PC-3 (cell line): Measurements from ENCODE around the gene CCSER1. TPM values are rescaled to one million over a fixed set of nuclear protein-coding genes. Genes with fewer than 3 reads are reported as not detected.

Experiments used
- ATAC-seq: fragments of 200-7000 bp; cut with Tn5 transposase; 2 replicates; pipeline ENCODE4 v1.9.1; 2020; ENCODE audit warnings: mild to moderate bottlenecking, moderate library complexity
- BruUV-seq: library from RNA; stranded (reverse); fragments of 400-500 nt; replicated peaks from 2 replicates; lab custom pipeline; 2021; lab: Mats Ljungman, UMichigan
- CTCF ChIA-PET: fragments of 300-600 bp; sonication (Branson Sonifier 250); formaldehyde crosslinking; loops from one replicate; lab custom pipeline; 2022; ENCODE audit warnings: antibody characterized with exemption; lab: Charles Lee
- POLR2A ChIA-PET: fragments of 300-600 bp; sonication (Branson Sonifier 250); formaldehyde crosslinking; loops from one replicate; lab custom pipeline; 2022; ENCODE audit warnings: antibody characterized with exemption; ENCODE audit not compliant: unreplicated experiment; lab: Charles Lee
- DNase-seq: peaks from one replicate; pipeline ENCODE4 v3.0.0-alpha.2; 2015
- H2AFZ ChIP-seq: fragments of 300-600 bp; sonication (generic); 2 replicates; pipeline ENCODE4 v1.6.0; 2016; ENCODE audit warnings: antibody characterized with exemption, low read length
- H3F3A ChIP-seq: fragments of 300-600 bp; sonication (generic); one replicate; pipeline ENCODE4 v1.6.0; 2017; ENCODE audit warnings: antibody characterized with exemption, low read length, control low read depth, mild to moderate bottlenecking; ENCODE audit not compliant: unreplicated experiment
- H3K27ac ChIP-seq: fragments of 300-600 bp; sonication (generic); 2 replicates; pipeline ENCODE4 v1.5.1; 2016; ENCODE audit warnings: mild to moderate bottlenecking, low read length
- H3K27me3 ChIP-seq: fragments of 300-600 bp; sonication (generic); 2 replicates; pipeline ENCODE4 v1.6.1; 2016; ENCODE audit warnings: low read length, mixed read lengths
- H3K36me3 ChIP-seq: fragments of 300-600 bp; sonication (generic); 2 replicates; pipeline ENCODE4 v1.6.1; 2016; ENCODE audit warnings: low read depth, mixed run types, low read length, mixed read lengths
- H3K4me1 ChIP-seq: fragments of 300-600 bp; sonication (generic); 2 replicates; pipeline ENCODE4 v1.5.1; 2016; ENCODE audit warnings: low read length; ENCODE audit not compliant: insufficient read depth
- H3K4me2 ChIP-seq: fragments of 300-600 bp; sonication (generic); 2 replicates; pipeline ENCODE4 v1.6.0; 2016; ENCODE audit warnings: low read length
- H3K4me3 ChIP-seq: fragments of 300-600 bp; sonication (generic); 2 replicates; pipeline ENCODE4 v1.5.1; 2016; ENCODE audit warnings: mild to moderate bottlenecking, low read length, mixed read lengths
- H3K79me2 ChIP-seq: fragments of 300-600 bp; sonication (generic); 2 replicates; pipeline ENCODE4 v1.6.1; 2017; ENCODE audit warnings: low read length, mixed read lengths
- H3K9ac ChIP-seq: fragments of 300-600 bp; sonication (generic); 2 replicates; pipeline ENCODE4 v1.6.0; 2016; ENCODE audit warnings: mild to moderate bottlenecking, low read length
- H3K9me2 ChIP-seq: fragments of 300-600 bp; sonication (generic); replicated peaks from 2 replicates; pipeline ENCODE4 v1.6.1; 2016; ENCODE audit warnings: mixed run types, low read length, mixed read lengths
- H3K9me3 ChIP-seq: fragments of 300-600 bp; sonication (generic); 2 replicates; pipeline ENCODE4 v1.6.1; 2016; ENCODE audit warnings: low read length, mixed read lengths
- H4K20me1 ChIP-seq: fragments of 300-600 bp; sonication (generic); 2 replicates; pipeline ENCODE4 v1.6.1; 2016; ENCODE audit warnings: low read length, mixed read lengths
- EZH2 ChIP-seq: fragments of 300-600 bp; sonication (generic); IDR thresholded peaks from one replicate; pipeline ENCODE4 v1.6.1; 2017; ENCODE audit warnings: antibody characterized with exemption, mild to moderate bottlenecking, low read length; ENCODE audit not compliant: unreplicated experiment
- EZH2phosphoT487 ChIP-seq: fragments of 300-600 bp; sonication (generic); IDR thresholded peaks from 2 replicates; pipeline ENCODE4 v1.6.1; 2018; ENCODE audit warnings: mild to moderate bottlenecking, antibody characterized with exemption, low read length, borderline replicate concordance
- intact Hi-C: fragments of 100-400 bp; cut with micrococcal nuclease; formaldehyde crosslinking; loops from 2 replicates; pipeline ENCODE4 v1.9.0; 2023
- total RNA-seq: library from RNA; depleted of rRNA; stranded (reverse); fragments of >200 nt; gene quantifications from 2 replicates; pipeline ENCODE4 v1.2.3, GENCODE V29; 2014
- TF ChIP-seq, protein P1 (sequence below): fragments of 300-600 bp; sonication (generic); conservative IDR thresholded peaks from 2 replicates; pipeline ENCODE4 v1.5.1; 2017; ENCODE audit warnings: antibody characterized with exemption, low read depth, mild to moderate bottlenecking, low read length

The CCSER1 gene
- total RNA-seq, 1 experiment from 2014 or later: 6.0 TPM

DNA sequence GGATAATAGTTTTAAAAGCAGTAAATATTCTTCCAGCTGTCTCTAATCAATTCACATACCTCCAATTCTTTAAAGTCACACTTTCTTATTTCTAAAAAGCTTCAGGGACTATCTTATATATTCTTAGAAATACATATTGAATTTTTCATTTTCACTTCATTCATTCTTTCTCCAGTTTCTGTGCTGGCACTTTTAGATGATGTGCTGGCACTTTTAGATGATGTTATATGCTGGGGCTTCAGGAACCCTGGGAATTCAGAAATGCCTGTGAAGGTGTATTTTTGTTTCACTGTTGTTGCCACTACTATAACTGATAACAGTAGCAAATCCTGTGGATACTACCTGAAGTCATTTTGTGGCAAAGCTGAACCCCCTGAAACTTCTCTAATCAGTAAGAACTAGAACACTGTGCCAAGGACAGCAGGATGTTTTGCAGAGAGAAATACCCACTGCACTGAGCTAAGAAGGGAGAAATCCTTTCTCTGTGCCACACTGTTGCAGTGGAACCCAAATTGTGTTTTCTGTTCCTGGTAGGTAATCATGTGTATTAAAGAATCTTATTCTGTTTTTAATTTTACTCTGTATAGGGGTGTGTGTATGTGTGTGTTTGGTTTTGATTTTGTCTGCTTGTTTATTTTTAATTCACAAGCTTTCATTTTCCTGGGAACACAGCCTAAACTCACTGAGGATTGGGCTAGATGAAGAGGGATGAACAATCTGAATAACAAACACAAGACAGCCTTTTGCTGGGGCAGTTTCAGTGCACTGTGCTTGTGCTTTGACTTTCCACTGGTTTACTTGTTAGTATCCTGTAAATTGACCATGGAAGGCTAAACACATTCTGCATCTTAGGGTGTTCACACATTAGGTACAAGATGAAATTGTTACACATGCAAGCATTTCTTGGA is 898.3 kb downstream of the CCSER1 start:
- ChIA-PET CTCF (no interaction called here), POLR2A (no interaction called here)
- no peak overlapping the region for H3K9ac ChIP-seq
- no peak overlapping the region for H3K4me3 ChIP-seq
- H3K27me3 ChIP-seq: no peaks in the 10 kb centered on the region
- no peak for TF ChIP-seq EZH2
- TF ChIP-seq, protein P1, sequence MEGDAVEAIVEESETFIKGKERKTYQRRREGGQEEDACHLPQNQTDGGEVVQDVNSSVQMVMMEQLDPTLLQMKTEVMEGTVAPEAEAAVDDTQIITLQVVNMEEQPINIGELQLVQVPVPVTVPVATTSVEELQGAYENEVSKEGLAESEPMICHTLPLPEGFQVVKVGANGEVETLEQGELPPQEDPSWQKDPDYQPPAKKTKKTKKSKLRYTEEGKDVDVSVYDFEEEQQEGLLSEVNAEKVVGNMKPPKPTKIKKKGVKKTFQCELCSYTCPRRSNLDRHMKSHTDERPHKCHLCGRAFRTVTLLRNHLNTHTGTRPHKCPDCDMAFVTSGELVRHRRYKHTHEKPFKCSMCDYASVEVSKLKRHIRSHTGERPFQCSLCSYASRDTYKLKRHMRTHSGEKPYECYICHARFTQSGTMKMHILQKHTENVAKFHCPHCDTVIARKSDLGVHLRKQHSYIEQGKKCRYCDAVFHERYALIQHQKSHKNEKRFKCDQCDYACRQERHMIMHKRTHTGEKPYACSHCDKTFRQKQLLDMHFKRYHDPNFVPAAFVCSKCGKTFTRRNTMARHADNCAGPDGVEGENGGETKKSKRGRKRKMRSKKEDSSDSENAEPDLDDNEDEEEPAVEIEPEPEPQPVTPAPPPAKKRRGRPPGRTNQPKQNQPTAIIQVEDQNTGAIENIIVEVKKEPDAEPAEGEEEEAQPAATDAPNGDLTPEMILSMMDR: no peak
- no peak for TF ChIP-seq EZH2phosphoT487
- no peaks in the 10 kb centered on the region for H3K9me3 ChIP-seq
- no peaks in the 10 kb centered on the region for H3F3A ChIP-seq
- H2AFZ ChIP-seq: no peak overlapping the region
- H3K4me2 ChIP-seq: no peak overlapping the region
- no peak for ATAC-seq
- H3K79me2 ChIP-seq: no peaks in the 10 kb centered on the region
- no peak overlapping the region for H3K27ac ChIP-seq
- H3K9me2 ChIP-seq: no peaks in the 10 kb centered on the region
- H3K36me3 ChIP-seq: no peaks in the 10 kb centered on the region
- no TSS peak for BruUV-seq
- intact Hi-C loops: no loop called here
- H3K4me1 ChIP-seq: no peaks in the 10 kb centered on the region
- no peak for DNase-seq
- H4K20me1 ChIP-seq: no peaks in the 10 kb centered on the region

- Histone ChIP-seq H4K20me1 (no peaks in the 10 kb centered on the region), H3K9me3 (no peaks in the 10 kb centered on the region), H3K27me3 (no peaks in the 10 kb centered on the region), H3K4me1 (no peaks in the 10 kb centered on the region), H3K4me2 (no peak overlapping the region), H3K9me2 (no peaks in the 10 kb centered on the region), H2AFZ (no peak overlapping the region), H3K4me3 (no peak overlapping the region), H3K36me3 (no peaks in the 10 kb centered on the region), H3K79me2 (no peaks in the 10 kb centered on the region), H3K27ac (no peak overlapping the region), H3F3A (no peaks in the 10 kb centered on the region), H3K9ac (no peak overlapping the region)
- DNase-seq (no peak), ATAC-seq (no peak)
- CTCF ChIA-PET: no interaction called here
- intact Hi-C loops: no loop called here
- POLR2A ChIA-PET: no interaction called here
- BruUV-seq: no TSS peak
- TF ChIP-seq, protein P1: no peak
- TF ChIP-seq EZH2phosphoT487: no peak
- TF ChIP-seq EZH2: no peak
These were observed 901.0 kb downstream of the CCSER1 start for GRCh38 chr4:91028228-91028627.

- no peak overlapping the region for H2AFZ ChIP-seq
- intact Hi-C loops: no loop called here
- H3K4me3 ChIP-seq: no peak overlapping the region
- TF ChIP-seq, protein P1: no peak
- no peak for TF ChIP-seq EZH2phosphoT487
- TF ChIP-seq EZH2: no peak
- H3F3A ChIP-seq: no peaks in the 10 kb centered on the region
- H3K9me2 ChIP-seq: no peaks in the 10 kb centered on the region
- CTCF ChIA-PET: no interaction called here
- no peak for DNase-seq
- H3K36me3 ChIP-seq: no peaks in the 10 kb centered on the region
- H3K27me3 ChIP-seq: no peaks in the 10 kb centered on the region
- no peaks in the 10 kb centered on the region for H3K9me3 ChIP-seq
- H3K79me2 ChIP-seq: no peaks in the 10 kb centered on the region
- H3K4me2 ChIP-seq: no peak overlapping the region
- no TSS peak for BruUV-seq
- POLR2A ChIA-PET: no interaction called here
- H4K20me1 ChIP-seq: no peaks in the 10 kb centered on the region
- H3K9ac ChIP-seq: no peak overlapping the region
- H3K4me1 ChIP-seq: no peaks in the 10 kb centered on the region
- no peak overlapping the region for H3K27ac ChIP-seq
- no peak for ATAC-seq
These were observed 904.6 kb downstream of the CCSER1 start for GRCh38 chr4:91031761-91032160.
